HepG2 (cell line): Measurements from ENCODE around the gene SSH3. TPM values are rescaled to one million over a fixed set of nuclear protein-coding genes. Genes with fewer than 3 reads are reported as not detected.

ENCODE experiments used
- ARNTL ChIP-seq: sonication (generic); formaldehyde crosslinking; IDR thresholded peaks from 2 replicates; pipeline ENCODE4 v1.4.0; 2020; ENCODE audit warnings: mild to moderate bottlenecking, missing genetic modification reagents
- ATF6 ChIP-seq: sonication (generic); formaldehyde crosslinking; conservative IDR thresholded peaks from 2 replicates; pipeline ENCODE4 v1.4.0; 2020; ENCODE audit warnings: missing genetic modification reagents
- BHLHE40 ChIP-seq: IDR thresholded peaks from 2 replicates; pipeline ENCODE4 v1.6.1; 2011; ENCODE audit warnings: low read length, improper control_type of control experiment
- ELF1 ChIP-seq: sonication (generic); formaldehyde crosslinking; IDR thresholded peaks from 2 replicates; pipeline ENCODE4 v1.4.0; 2020; ENCODE audit warnings: missing genetic modification reagents
- ELF3 ChIP-seq: IDR thresholded peaks from 2 replicates; pipeline ENCODE4 v1.6.1; 2016; ENCODE audit warnings: missing genetic modification reagents, missing compliant biosample characterization
- IKZF5 ChIP-seq: IDR thresholded peaks from 2 replicates; pipeline ENCODE4 v1.6.1; 2018; ENCODE audit warnings: missing genetic modification reagents, mild to moderate bottlenecking, missing compliant biosample characterization
- MLLT10 ChIP-seq: sonication (generic); formaldehyde crosslinking; IDR thresholded peaks from 2 replicates; pipeline ENCODE4 v1.4.0; 2020; ENCODE audit warnings: missing genetic modification reagents
- NR3C1 ChIP-seq: sonication (generic); formaldehyde crosslinking; IDR thresholded peaks from 2 replicates; pipeline ENCODE4 v1.4.0; 2020; ENCODE audit warnings: missing genetic modification reagents
- SALL2 ChIP-seq: sonication (generic); formaldehyde crosslinking; IDR thresholded peaks from 2 replicates; pipeline ENCODE4 v1.8.1; 2023; ENCODE audit warnings: mild to moderate bottlenecking, missing genetic modification reagents, inconsistent platforms
- SRSF1 ChIP-seq: fragments of 200-400 bp; formaldehyde crosslinking; optimal IDR thresholded peaks from 2 replicates; pipeline ENCODE3; 2017; ENCODE audit warnings: mild to moderate bottlenecking, low read depth, low read length, moderate library complexity
- ZNF7 ChIP-seq: IDR thresholded peaks from 2 replicates; pipeline ENCODE4 v1.6.1; 2016; ENCODE audit warnings: missing biosample characterization, missing genetic modification reagents
- polyA plus RNA-seq, 8 experiments: library from polyadenylated mRNA; depleted of rRNA in 3 of 8; stranded (reverse) in 7 of 8; unstranded in 1 of 8; fragments of >200 nt; fragmentation: Illumina TruSeq in 4 of 8; extraction: Trizol in 4 of 8; gene quantifications; 2 replicates each; pipeline versions ENCODE4 v1.2.1 to v1.2.3, GENCODE V29; 2011 to 2016; ENCODE audit warnings: low read depth in 4 of 8, missing spikeins in 1 of 8, mixed read lengths in 1 of 8; ENCODE audit not compliant: insufficient read depth in 1 of 8
- total RNA-seq, 5 experiments: library from RNA; depleted of rRNA; stranded (reverse); fragments of >200 nt; fragmentation: Illumina TruSeq; extraction: Trizol; gene quantifications; 2 replicates each; pipeline ENCODE4 v1.2.3, GENCODE V29; 2016; ENCODE audit warnings: low read depth in 1 of 5
- TF ChIP-seq, protein P1 (sequence below): sonication (generic); formaldehyde crosslinking; IDR thresholded peaks from 2 replicates; pipeline ENCODE4 v1.4.0; 2020; ENCODE audit warnings: missing genetic modification reagents

Gene SSH3
- total and polyA plus RNA-seq, 2 of the 13 experiments (the other 11 are each of a cell fraction or from before 2014, with no cell fraction given) = 12.4 to 18.8 TPM

DNA sequence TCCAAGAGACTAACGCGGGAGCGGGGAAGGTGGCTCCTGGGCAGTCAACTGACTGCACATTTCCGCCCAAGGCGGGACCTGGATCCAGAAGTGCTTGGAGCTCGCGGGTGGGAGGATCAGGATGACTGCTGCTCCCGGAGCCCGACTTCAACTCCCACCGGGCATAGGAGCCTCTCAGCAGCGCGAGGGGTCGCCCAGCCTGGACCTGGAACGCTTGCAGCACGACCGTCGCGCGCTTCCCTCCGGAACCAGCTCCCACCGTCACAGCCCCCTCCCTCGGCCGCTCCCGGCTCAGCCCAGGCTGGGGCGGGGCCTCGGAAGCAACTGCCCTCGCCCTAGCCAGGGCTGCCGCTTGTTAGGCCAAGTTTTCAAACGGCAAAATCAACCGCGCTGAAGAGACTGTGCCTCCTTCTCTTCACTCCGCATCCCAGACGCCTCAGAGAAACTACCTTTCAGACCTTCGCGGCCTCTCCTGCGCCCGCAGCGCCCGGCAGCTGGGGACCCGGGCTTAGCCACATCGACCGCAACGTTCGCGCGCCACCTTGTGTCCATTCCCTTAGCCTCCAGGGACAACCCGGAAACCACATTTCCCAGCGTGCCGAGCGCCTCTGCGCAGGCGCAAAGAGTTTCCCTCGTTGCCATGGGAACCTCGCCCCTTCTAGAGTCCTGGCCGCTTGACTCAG, 14.0 kb downstream of the SSH3 start (continued):
- TF ChIP-seq ELF3 (CRISPR knock-in tag) = peak; percentile 79
- no peak for TF ChIP-seq IKZF5
- no peak for TF ChIP-seq ATF6 (CRISPR knock-in tag)
- TF ChIP-seq BHLHE40 = no peak
- TF ChIP-seq, protein P1, sequence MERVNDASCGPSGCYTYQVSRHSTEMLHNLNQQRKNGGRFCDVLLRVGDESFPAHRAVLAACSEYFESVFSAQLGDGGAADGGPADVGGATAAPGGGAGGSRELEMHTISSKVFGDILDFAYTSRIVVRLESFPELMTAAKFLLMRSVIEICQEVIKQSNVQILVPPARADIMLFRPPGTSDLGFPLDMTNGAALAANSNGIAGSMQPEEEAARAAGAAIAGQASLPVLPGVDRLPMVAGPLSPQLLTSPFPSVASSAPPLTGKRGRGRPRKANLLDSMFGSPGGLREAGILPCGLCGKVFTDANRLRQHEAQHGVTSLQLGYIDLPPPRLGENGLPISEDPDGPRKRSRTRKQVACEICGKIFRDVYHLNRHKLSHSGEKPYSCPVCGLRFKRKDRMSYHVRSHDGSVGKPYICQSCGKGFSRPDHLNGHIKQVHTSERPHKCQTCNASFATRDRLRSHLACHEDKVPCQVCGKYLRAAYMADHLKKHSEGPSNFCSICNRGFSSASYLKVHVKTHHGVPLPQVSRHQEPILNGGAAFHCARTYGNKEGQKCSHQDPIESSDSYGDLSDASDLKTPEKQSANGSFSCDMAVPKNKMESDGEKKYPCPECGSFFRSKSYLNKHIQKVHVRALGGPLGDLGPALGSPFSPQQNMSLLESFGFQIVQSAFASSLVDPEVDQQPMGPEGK (CRISPR knock-in tag) = peak; percentile 27; the same call in 1 of the 2 replicates
- no peak for TF ChIP-seq ZNF7
- no peak for TF ChIP-seq SRSF1
- TF ChIP-seq SALL2 = 0 out of 2 replicates have a peak, but pooled peaks have one; percentile 17
- no peak for TF ChIP-seq ARNTL (CRISPR knock-in tag)
- no peak for TF ChIP-seq NR3C1 (CRISPR knock-in tag)
- TF ChIP-seq ELF1 (CRISPR knock-in tag) = peak; percentile 97
- no peak for TF ChIP-seq MLLT10
- TF ChIP-seq, all 625 proteins: peak for 258
